Right atrium auricular region (tissue), 2 donors: ENCODE data around the gene CAP2. TPM values are rescaled to one million over a fixed set of nuclear protein-coding genes. Genes with fewer than 3 reads are reported as not detected.

Experiments used
- DNase-seq: peaks from one replicate; pipeline ENCODE4 v3.0.0-alpha.2; 2019; ENCODE audit warnings: low spot score
- H3K27ac ChIP-seq, 2 donors: fragments of 200-600 bp; sonication (generic); 1 replicate in 1 of 2; 2 replicates in 1 of 2; pipeline ENCODE4 v1.5.1; 2016 to 2019
- H3K27me3 ChIP-seq, 2 donors: fragments of 200-600 bp; sonication (generic); one replicate each; pipeline versions ENCODE4 v1.5.1 to v1.6.0; 2017 to 2019
- H3K36me3 ChIP-seq: fragments of 200-600 bp; sonication (generic); one replicate; pipeline ENCODE4 v1.5.1; 2016
- H3K4me1 ChIP-seq, 2 donors: fragments of 200-600 bp; sonication (generic); one replicate each; pipeline versions ENCODE4 v1.5.1 to v1.6.0; 2017 to 2019
- H3K4me3 ChIP-seq, 2 donors: fragments of 200-600 bp; sonication (generic); 1 replicate in 1 of 2; 2 replicates in 1 of 2; pipeline ENCODE4 v1.5.1; 2017 to 2019; ENCODE audit warnings: mild to moderate bottlenecking in 1 of 2, moderate library complexity in 1 of 2
- H3K9me3 ChIP-seq, 2 donors: fragments of 200-600 bp; sonication (generic); one replicate each; pipeline ENCODE4 v1.5.1; 2019
- CTCF ChIP-seq, 2 donors: fragments of 200-600 bp; sonication (generic); IDR thresholded peaks; one replicate each; pipeline ENCODE4 v1.5.1; 2019; ENCODE audit warnings: antibody characterized with exemption in 2 of 2
- total RNA-seq, 2 donors: library from RNA; depleted of rRNA; stranded (reverse); fragments of >200 nt; gene quantifications; one replicate each; pipeline ENCODE4 v1.1.0, GENCODE V29; 2016

Gene CAP2
- total RNA-seq, 2 donors from 2014 or later = 59.9 to 63.6 TPM

DNA sequence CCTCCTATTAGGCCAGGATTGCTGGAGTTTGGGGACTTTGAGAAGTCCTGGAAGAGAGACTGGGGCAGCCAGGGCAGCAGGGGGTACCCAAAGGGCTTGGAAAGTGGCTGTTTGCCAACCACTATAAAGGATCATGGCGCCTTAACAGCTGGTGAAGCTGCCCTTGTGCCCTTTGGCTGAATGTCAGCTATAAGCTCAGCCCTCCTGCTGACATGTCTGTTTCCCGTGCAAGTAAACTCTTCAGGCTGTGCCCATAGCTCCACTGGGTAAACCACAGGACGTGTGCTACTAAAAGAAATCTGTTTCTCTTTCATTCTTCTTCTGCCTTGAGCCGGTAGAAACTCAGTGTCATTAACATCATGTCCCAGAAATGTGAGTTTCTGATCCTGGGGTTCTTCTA, 97.3 kb downstream of the CAP2 start:
- no peak for TF ChIP-seq CTCF (IDR thresholded peaks at IDR 0.05)
- Histone ChIP-seq H3K4me1 (peaks cover 0 to 26% of the 10 kb centered on the region in 2 donors), H3K36me3 (peaks cover 4% of the 10 kb centered on the region), H3K27ac (no peak overlapping the region), H3K9me3 (no peaks in the 10 kb centered on the region), H3K4me3 (no peak overlapping the region), H3K27me3 (no peaks in the 10 kb centered on the region)
- DNase-seq = no peak

DNA sequence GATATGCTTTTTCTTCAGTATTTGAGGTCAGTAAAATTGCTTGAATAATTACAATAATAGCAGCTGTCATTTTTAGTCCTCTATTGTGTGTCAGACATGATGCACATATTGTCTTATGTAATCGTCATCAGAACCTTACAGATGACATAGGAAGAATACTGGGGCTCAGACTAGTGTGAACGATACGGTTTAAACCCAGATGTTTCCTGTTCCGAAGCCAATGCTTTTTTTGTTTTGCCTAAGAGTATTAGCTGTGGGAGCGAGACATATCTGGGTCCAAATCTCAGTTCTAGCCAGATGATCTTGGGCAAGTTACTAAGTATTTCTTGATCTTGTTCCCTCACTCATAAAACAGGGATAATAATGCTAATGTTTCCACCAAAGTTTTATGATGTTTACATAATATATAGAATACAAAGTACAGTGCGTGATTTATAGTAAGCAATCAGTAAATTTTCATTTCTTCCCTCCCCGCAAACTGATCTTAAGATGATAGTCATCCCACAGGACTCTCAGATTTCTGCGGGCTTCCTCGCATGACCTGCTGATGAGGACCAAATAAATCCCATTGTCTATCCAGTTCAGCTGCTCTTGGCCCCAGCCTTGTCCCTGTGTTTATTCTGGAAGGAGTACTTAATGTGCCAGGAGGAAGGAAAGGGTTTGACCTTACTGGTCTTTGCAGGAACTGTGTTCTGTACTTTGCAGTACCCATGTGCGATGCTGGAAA, 98.2 kb downstream of the CAP2 start:
- Histone ChIP-seq H3K27ac (no peak overlapping the region), H3K9me3 (no peaks in the 10 kb centered on the region), H3K4me1 (peaks cover 0 to 26% of the 10 kb centered on the region in 2 donors), H3K27me3 (no peaks in the 10 kb centered on the region), H3K4me3 (no peak overlapping the region), H3K36me3 (peaks cover 4% of the 10 kb centered on the region)
- no peak for TF ChIP-seq CTCF (IDR thresholded peaks at IDR 0.05)
- DNase-seq = no peak

- H3K9me3 ChIP-seq = no peaks in the 10 kb centered on the region
- no peak for DNase-seq
These were observed 99.0 kb downstream of the CAP2 start for GRCh38 chr6:17492350-17492749.

DNA sequence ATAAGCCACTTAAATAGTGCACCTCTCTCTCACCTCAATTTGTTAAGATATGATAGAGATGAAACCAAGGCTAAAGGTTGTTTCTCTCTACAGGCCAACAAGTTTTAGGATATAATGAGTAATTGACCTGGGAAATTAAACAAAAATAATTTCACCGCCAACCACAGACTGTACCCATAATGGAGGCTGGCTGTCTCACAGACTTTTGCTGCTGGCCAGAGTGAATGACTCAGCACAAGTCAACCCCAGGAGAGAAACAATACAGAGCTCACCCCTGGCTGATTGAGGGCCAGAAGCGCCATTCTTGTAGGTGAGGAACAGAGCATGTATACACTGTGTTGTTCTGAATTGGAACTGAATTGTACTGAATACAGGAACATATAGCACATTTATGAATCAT, 99.9 kb downstream of the CAP2 start:
- no peak overlapping the region for H3K27ac ChIP-seq
- peaks cover 0 to 26% of the 10 kb centered on the region in 2 donors for H3K4me1 ChIP-seq
- no peak overlapping the region for H3K4me3 ChIP-seq
- DNase-seq = no peak
- no peaks in the 10 kb centered on the region for H3K27me3 ChIP-seq
- H3K9me3 ChIP-seq = no peaks in the 10 kb centered on the region
- H3K36me3 ChIP-seq = peaks cover 4% of the 10 kb centered on the region
- no peak for TF ChIP-seq CTCF (IDR thresholded peaks at IDR 0.05)

More at GRCh38 chr6:17492350-17492749, 99.0 kb downstream of the CAP2 start:
- no peak for TF ChIP-seq CTCF (IDR thresholded peaks at IDR 0.05)
- Histone ChIP-seq H3K4me1 (peaks cover 0 to 26% of the 10 kb centered on the region in 2 donors), H3K4me3 (no peak overlapping the region), H3K27me3 (no peaks in the 10 kb centered on the region), H3K36me3 (peaks cover 4% of the 10 kb centered on the region), H3K27ac (peak overlapping the region in 1 of 2 donors; percentile 15)

DNA sequence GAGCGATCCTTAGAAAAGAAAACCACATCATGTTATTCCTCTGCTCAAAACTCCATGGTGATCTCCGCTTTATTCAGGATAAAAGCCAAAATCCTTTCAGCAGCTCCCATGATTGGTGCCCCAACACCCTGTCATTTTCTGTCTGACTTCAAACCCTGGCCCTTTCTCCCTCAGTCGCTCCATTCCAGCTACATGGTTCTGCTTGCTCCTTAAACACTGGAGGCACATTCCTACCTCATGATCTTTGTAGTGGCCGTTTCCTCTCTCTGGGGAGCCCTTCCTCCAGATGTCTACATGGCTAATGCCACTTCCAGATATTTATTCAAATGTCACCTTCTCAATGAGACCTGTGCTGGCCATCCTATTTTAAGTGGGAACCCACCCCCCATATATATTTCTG, 100.8 kb downstream of the CAP2 start:
- Histone ChIP-seq H3K27ac (no peak overlapping the region), H3K36me3 (peaks cover 4% of the 10 kb centered on the region), H3K27me3 (no peaks in the 10 kb centered on the region), H3K9me3 (no peaks in the 10 kb centered on the region), H3K4me3 (no peak overlapping the region), H3K4me1 (peaks cover 0 to 26% of the 10 kb centered on the region in 2 donors)
- DNase-seq = no peak
- no peak for TF ChIP-seq CTCF (IDR thresholded peaks at IDR 0.05)

DNA sequence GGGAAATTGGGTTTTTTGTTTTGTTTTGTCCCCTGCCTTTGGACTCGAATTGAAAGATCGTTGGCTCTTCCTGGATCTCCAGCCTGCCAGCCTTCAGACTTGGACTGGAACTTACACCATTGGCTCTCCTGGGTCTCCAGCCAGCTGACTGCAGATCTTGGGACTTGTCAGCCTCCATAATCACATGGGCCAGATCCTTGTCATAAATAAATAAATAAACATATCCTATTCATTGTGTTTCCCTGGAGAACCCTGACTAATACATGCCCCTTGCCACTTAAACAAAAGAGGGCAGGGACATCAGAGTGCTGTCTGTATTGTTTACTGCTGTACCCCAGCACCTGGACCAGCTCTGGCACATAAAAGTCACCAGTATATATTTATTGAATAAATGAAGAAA, 101.5 kb downstream of the CAP2 start:
- no peak for TF ChIP-seq CTCF (IDR thresholded peaks at IDR 0.05)
- H3K4me1 ChIP-seq = peaks cover 0 to 26% of the 10 kb centered on the region in 2 donors
- no peak overlapping the region for H3K27ac ChIP-seq

More for the DNA sequence above, 101.5 kb downstream of the CAP2 start:
- Histone ChIP-seq H3K9me3 (no peaks in the 10 kb centered on the region), H3K36me3 (peaks cover 4% of the 10 kb centered on the region), H3K4me3 (no peak overlapping the region), H3K27me3 (no peaks in the 10 kb centered on the region)
- DNase-seq = no peak
